AG10803 (cell line): ENCODE results near the gene CDCA8.
"Not testable (repeated sequence)": the region's sequence is repeated elsewhere in the genome, so short reads cannot be mapped to it uniquely, and the experiment has no call there.

ENCODE experiments used
- DNase-seq: peaks from one replicate; pipeline ENCODE4 v3.0.0; 2010; ENCODE audit warnings: low read depth
- H3K4me3 ChIP-seq: 2 replicates; pipeline ENCODE4 v1.5.1; 2011; ENCODE audit warnings: mild to moderate bottlenecking, low read length, control low read depth
- CTCF ChIP-seq: conservative IDR thresholded peaks from 2 replicates; pipeline ENCODE4 v1.5.1; 2011; ENCODE audit warnings: mild to moderate bottlenecking, low read length, control low read depth, inconsistent platforms

Gene CDCA8

GRCh38 chr1:37682334-37682987 is 9.9 kb upstream of the CDCA8 start:
- H3K4me3 ChIP-seq, result no peak overlapping the region
- TF ChIP-seq CTCF, result peak; percentile 93
- DNase-seq, result peak; percentile 72

- H3K4me3 ChIP-seq, DNase-seq: not testable (repeated sequence)
These were observed 8.1 kb upstream of the CDCA8 start for GRCh38 chr1:37684182-37684581.

GRCh38 chr1:37685722-37686121 is 6.6 kb upstream of the CDCA8 start:
- DNase-seq, result no peak
- TF ChIP-seq CTCF, result no peak
- H3K4me3 ChIP-seq, result no peak overlapping the region

GRCh38 chr1:37687764-37688163 is 4.6 kb upstream of the CDCA8 start:
- not testable (repeated sequence) for H3K4me3 ChIP-seq, DNase-seq

- H3K4me3 ChIP-seq, result peak overlapping the region; percentile 88
- DNase-seq, result no peak
- TF ChIP-seq CTCF, result no peak
These were observed 3.4 kb upstream of the CDCA8 start for GRCh38 chr1:37688926-37689325.

- no peak for TF ChIP-seq CTCF
- peak; percentile 69 for DNase-seq
These were observed 729 bp upstream of the CDCA8 start for GRCh38 chr1:37691497-37692077.

GRCh38 chr1:37692834-37693175 is 489 bp downstream of the CDCA8 start:
- DNase-seq, result no peak
- no peak for TF ChIP-seq CTCF
- peak overlapping the region; percentile 96 for H3K4me3 ChIP-seq

More at GRCh38 chr1:37691497-37692077, 729 bp upstream of the CDCA8 start:
- H3K4me3 ChIP-seq, result peak overlapping the region; percentile 84

GRCh38 chr1:37697090-37697489 is 4.8 kb downstream of the CDCA8 start:
- H3K4me3 ChIP-seq, result no peak overlapping the region
- no peak for TF ChIP-seq CTCF
- DNase-seq, result no peak
